GM23248 (cell line): Measurements from ENCODE around the gene RNF166. TPM values are rescaled to one million over a fixed set of nuclear protein-coding genes. Genes with fewer than 3 reads are reported as not detected.

Experiments
- DNase-seq: peaks from one replicate; pipeline ENCODE4 v3.0.0-alpha.2; 2015
- H2AFZ ChIP-seq: fragments of 200-600 bp; sonication (generic); 2 replicates; pipeline ENCODE4 v1.6.1; 2016; ENCODE audit warnings: antibody characterized with exemption
- H3F3A ChIP-seq: fragments of 200-600 bp; sonication (generic); 2 replicates; pipeline ENCODE4 v1.6.1; 2016; ENCODE audit warnings: mild to moderate bottlenecking, antibody characterized with exemption, mixed run types; ENCODE audit not compliant: insufficient read depth
- H3K27ac ChIP-seq: fragments of 200-600 bp; sonication (generic); 2 replicates; pipeline ENCODE4 v1.5.1; 2016; ENCODE audit warnings: mild to moderate bottlenecking
- H3K27me3 ChIP-seq: fragments of 200-600 bp; sonication (generic); replicated peaks from 2 replicates; pipeline ENCODE4 v1.6.1; 2016; ENCODE audit warnings: mild to moderate bottlenecking; ENCODE audit not compliant: insufficient read depth
- H3K36me3 ChIP-seq: fragments of 200-600 bp; sonication (generic); 2 replicates; pipeline ENCODE4 v1.6.1; 2016; ENCODE audit warnings: low read depth, mild to moderate bottlenecking
- H3K4me1 ChIP-seq: fragments of 200-600 bp; sonication (generic); 2 replicates; pipeline ENCODE4 v1.6.1; 2016; ENCODE audit warnings: mild to moderate bottlenecking; ENCODE audit not compliant: insufficient read depth
- H3K4me2 ChIP-seq: fragments of 200-600 bp; sonication (generic); one replicate; pipeline ENCODE4 v1.6.1; 2016; ENCODE audit warnings: mild to moderate bottlenecking; ENCODE audit not compliant: unreplicated experiment
- H3K4me3 ChIP-seq: fragments of 200-600 bp; sonication (generic); 2 replicates; pipeline ENCODE4 v1.5.1; 2016; ENCODE audit warnings: mild to moderate bottlenecking
- H3K79me2 ChIP-seq: fragments of 200-600 bp; sonication (generic); 2 replicates; pipeline ENCODE4 v1.6.1; 2016; ENCODE audit warnings: mild to moderate bottlenecking; ENCODE audit not compliant: insufficient read depth
- H3K9ac ChIP-seq: fragments of 200-600 bp; sonication (generic); 2 replicates; pipeline ENCODE4 v1.6.1; 2016; ENCODE audit warnings: mild to moderate bottlenecking
- H3K9me2 ChIP-seq: fragments of 200-600 bp; sonication (generic); 2 replicates; pipeline ENCODE4 v1.6.1; 2016; ENCODE audit warnings: mixed run types, mild to moderate bottlenecking, moderate library complexity; ENCODE audit not compliant: insufficient read depth
- H3K9me3 ChIP-seq: fragments of 200-600 bp; sonication (generic); one replicate; pipeline ENCODE4 v1.6.1; 2017; ENCODE audit warnings: low read depth
- H4K20me1 ChIP-seq: fragments of 200-600 bp; sonication (generic); 2 replicates; pipeline ENCODE4 v1.6.0; 2016; ENCODE audit not compliant: insufficient read depth
- EZH2 ChIP-seq: fragments of 200-600 bp; sonication (generic); IDR thresholded peaks from 2 replicates; pipeline ENCODE4 v1.6.1; 2018; ENCODE audit warnings: antibody characterized with exemption, mild to moderate bottlenecking; ENCODE audit not compliant: insufficient read depth, poor library complexity, severe bottlenecking
- EZH2phosphoT487 ChIP-seq: fragments of 200-600 bp; sonication (generic); IDR thresholded peaks from 2 replicates; pipeline ENCODE4 v1.6.1; 2018; ENCODE audit warnings: antibody characterized with exemption, moderate library complexity, mild to moderate bottlenecking, low read depth; ENCODE audit not compliant: insufficient read depth
- WGBS, 2 experiments: methylation state at CpG; one replicate each; pipeline ENCODE4 v1.1.6; 2015 to 2017; ENCODE audit warnings: low lambda C conversion rate in 2 of 2, low coverage in 1 of 2; ENCODE audit errors: missing lambda C conversion rate in 2 of 2; 5-methylcytosine and 5-hydroxymethylcytosine counted together
- in situ Hi-C: fragments of 300-500 bp; cut with MboI; formaldehyde crosslinking; loops from 2 replicates; pipeline ENCODE4 v1.15.0; 2020
- polyA plus RNA-seq: library from polyadenylated mRNA; unstranded; fragments of >200 nt; fragmentation: Nextera tagmentation; extraction: Ambion mirVana; gene quantifications from 2 replicates; pipeline ENCODE4 v1.2.1, GENCODE V29; 2016
- total RNA-seq: library from RNA; depleted of rRNA; stranded (reverse); fragments of >200 nt; shearing (Covaris generic); gene quantifications from 2 replicates; pipeline ENCODE4 v1.2.3, GENCODE V29; 2014

RNF166 gene
- total and polyA plus RNA-seq, 2 experiments from 2014 or later: 8.9 to 14.6 TPM

DNA sequence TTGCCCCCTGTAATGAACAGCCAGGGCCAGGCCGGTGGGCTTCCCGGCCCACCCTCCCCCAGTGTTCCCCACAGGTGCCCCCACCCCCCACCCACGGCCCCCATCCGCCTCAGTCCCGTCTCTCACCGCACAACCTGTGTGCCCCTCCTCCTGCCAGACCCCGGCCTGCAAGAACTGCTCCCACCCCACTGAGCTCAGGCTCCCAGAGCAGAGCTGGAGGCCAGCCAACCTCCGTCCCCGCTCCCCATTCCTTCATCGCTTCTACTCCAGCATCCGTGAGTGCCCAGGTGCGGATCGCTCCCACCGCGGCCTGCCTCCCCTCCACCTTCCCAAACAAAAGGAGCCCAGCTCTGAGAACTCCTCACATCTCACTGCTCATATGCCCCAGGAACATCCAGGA, 47.5 kb downstream of the RNF166 start:
- DNase-seq: no peak
- H3K79me2 ChIP-seq: peaks cover 23% of the 10 kb centered on the region
- in situ Hi-C loops: no loop called here

DNA sequence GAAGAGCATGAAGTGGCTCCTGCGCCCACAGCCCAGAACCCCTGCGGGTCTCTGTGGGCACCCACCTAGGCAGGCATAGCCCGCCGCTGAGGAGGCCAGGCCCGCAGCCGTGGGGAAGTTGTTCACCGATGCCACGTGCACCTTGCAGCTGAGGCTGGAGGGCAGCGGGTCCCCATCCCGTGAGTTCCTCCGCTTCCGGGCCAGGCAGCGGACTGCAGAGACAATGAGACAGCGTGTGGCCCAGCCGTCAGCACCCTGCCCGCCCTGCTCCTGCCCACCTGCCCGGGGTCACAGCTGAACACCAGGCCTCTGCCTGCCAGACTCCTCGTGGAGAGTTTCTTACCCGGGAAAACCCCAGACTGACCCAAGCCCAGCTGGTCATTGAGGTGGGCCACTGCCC, 48.8 kb downstream of the RNF166 start:
- Histone ChIP-seq H3K4me2 (no peak overlapping the region), H3K4me1 (0 out of 2 replicates have a peak, but pooled peaks cover 4% of the 10 kb centered on the region), H3K9ac (no peak overlapping the region), H3K9me2 (no peaks in the 10 kb centered on the region), H3K27ac (no peak overlapping the region), H3K36me3 (no peaks in the 10 kb centered on the region), H2AFZ (no peak overlapping the region), H3K4me3 (no peak overlapping the region), H3K79me2 (peaks cover 17% of the 10 kb centered on the region), H3K9me3 (no peaks in the 10 kb centered on the region), H4K20me1 (no peaks in the 10 kb centered on the region), H3K27me3 (no peaks in the 10 kb centered on the region), H3F3A (no peaks in the 10 kb centered on the region)
- 90% methylated on average over 13 to 18 of the region's 19 CpGs for WGBS, 2 experiments
- in situ Hi-C loops: no loop called here
- TF ChIP-seq EZH2phosphoT487: no peak
- no peak for TF ChIP-seq EZH2
- no peak for DNase-seq

More for the DNA sequence above, 47.5 kb downstream of the RNF166 start:
- Histone ChIP-seq H3K4me3 (no peak overlapping the region), H2AFZ (no peak overlapping the region), H3K9ac (no peak overlapping the region), H3K4me2 (no peak overlapping the region), H3K4me1 (0 out of 2 replicates have a peak, but pooled peaks cover 4% of the 10 kb centered on the region), H3K36me3 (no peaks in the 10 kb centered on the region), H3K9me3 (no peaks in the 10 kb centered on the region), H3F3A (no peaks in the 10 kb centered on the region), H3K27ac (no peak overlapping the region), H3K9me2 (no peaks in the 10 kb centered on the region), H3K27me3 (no peaks in the 10 kb centered on the region), H4K20me1 (no peaks in the 10 kb centered on the region)
- TF ChIP-seq EZH2phosphoT487 (no peak), EZH2 (no peak)
- 91 to 93% methylated on average over 14 to 15 of the region's 15 CpGs for WGBS, 2 experiments

DNA sequence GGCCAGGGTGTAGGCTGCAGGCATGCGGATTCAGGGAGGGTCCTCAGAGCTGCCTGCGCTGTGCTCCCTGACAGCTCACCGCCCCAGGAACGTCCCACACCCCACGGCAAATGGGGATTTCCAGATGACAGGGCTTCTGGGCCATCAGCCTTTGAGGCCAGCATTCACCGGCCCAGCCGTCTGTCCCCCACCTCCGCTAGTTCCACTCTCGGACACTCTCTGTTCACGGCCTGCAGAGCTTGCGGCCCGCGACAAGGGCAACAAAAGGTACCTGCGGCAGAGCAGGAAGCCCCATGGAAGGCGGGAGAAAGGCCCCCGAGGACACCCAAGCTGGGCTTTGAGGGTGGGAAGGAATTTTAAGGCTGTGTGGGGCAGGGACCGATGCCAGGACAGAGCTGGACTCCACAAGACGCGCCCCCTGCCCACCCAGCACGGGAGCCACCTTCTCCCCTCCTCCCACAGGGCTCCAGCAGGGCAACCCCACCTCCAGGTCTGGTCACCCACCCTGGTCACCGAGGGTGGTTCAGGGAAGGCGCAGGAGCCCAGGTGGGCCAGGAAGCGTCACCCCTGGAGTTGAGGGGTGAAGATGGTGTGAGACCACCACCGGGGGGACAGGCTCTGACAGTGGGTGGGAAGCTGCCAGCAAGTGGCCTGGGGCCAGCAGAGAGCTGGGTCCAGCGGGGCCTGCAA, 49.8 kb downstream of the RNF166 start:
- peaks cover 11% of the 10 kb centered on the region; the same call in 1 of the 2 replicates for H3K79me2 ChIP-seq
- no peak overlapping the region for H3K27ac ChIP-seq
- H3F3A ChIP-seq: no peaks in the 10 kb centered on the region
- H3K4me2 ChIP-seq: no peak overlapping the region
- no peaks in the 10 kb centered on the region for H3K27me3 ChIP-seq
- H3K4me3 ChIP-seq: no peak overlapping the region
- H3K9me3 ChIP-seq: no peaks in the 10 kb centered on the region
- H3K36me3 ChIP-seq: no peaks in the 10 kb centered on the region
- no peak overlapping the region for H3K9ac ChIP-seq
- H3K9me2 ChIP-seq: no peaks in the 10 kb centered on the region
- no peak for DNase-seq
- TF ChIP-seq EZH2phosphoT487 (no peak), EZH2 (no peak)
- no peaks in the 10 kb centered on the region for H4K20me1 ChIP-seq
- H2AFZ ChIP-seq: no peak overlapping the region
- 88 to 93% methylated on average over 23 to 25 of the region's 25 CpGs for WGBS, 2 experiments
- no peaks in the 10 kb centered on the region for H3K4me1 ChIP-seq
- in situ Hi-C loops: no loop called here

DNA sequence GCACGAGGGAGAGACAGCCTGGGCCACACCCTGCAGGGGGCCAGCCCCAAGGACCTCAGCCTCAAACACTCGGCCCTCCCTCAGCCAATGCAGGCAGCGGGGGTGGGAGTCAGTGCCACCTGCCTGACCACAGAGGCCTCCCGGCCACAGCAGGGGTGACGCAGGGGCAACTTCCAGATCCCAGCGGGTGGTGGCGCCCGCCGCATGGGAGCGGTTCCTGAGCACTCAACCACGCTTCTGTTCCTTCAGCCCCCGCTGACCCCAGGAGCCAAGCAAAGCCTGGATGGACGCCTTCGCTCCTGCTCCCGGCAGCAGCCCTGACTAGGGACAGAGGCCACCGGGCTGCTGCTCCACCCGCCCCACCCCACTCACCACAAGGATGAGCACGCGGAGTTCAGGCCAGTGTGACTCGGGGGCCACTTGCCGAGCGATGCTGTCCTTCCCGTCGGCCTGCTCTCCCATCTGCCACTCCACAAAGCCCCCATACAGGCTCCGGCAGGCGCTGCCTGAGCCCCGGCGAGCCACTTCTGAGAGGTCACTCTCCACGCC, 50.4 kb downstream of the RNF166 start:
- WGBS, 2 experiments: 91 to 95% methylated on average over 27 to 29 of the region's 29 CpGs
- TF ChIP-seq EZH2phosphoT487: no peak
- in situ Hi-C loops: no loop called here
- Histone ChIP-seq H3K27me3 (no peaks in the 10 kb centered on the region), H3F3A (no peaks in the 10 kb centered on the region), H3K4me1 (no peaks in the 10 kb centered on the region), H3K4me2 (no peak overlapping the region), H3K4me3 (no peak overlapping the region), H2AFZ (no peak overlapping the region), H3K9me3 (no peaks in the 10 kb centered on the region), H4K20me1 (no peaks in the 10 kb centered on the region), H3K9ac (no peak overlapping the region), H3K36me3 (no peaks in the 10 kb centered on the region), H3K9me2 (no peaks in the 10 kb centered on the region), H3K27ac (no peak overlapping the region), H3K79me2 (peaks cover 11% of the 10 kb centered on the region; the same call in 1 of the 2 replicates)
- DNase-seq: no peak
